Measurements from ENCODE around the gene ENTPD1.

ENTPD1 gene

DNA sequence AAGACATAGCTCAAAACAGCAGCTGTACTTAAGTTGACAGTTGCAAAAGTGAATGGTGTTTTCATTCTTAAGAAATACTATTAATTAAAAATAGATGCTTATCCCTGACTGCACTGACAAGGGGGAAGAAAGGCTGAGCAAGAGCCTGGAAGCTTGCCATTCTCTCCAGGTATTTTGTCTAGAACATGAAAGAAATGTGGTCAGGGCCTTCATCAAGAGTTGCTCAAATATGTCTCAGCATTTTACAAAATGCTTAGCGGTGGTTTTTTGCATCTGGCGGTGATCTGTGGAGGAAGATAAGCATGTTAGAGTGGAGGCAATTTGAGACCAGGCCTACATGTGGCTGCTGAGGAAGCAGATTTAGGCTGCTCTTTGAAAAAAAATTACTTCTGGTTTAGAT lies 105.4 kb downstream of the ENTPD1 start:
- Histone ChIP-seq H3K4me2 (ENCODE audit: low read length) (no peak overlapping the region), H2AFZ (ENCODE audit: low read depth, low read length) (no peak overlapping the region), H3K4me1 (ENCODE audit: low read length) (peaks cover 16% of the 10 kb centered on the region), H3K4me3 (ENCODE audit: low read length) (no peak overlapping the region), H3K79me2 (ENCODE audit: low read length) (no peaks in the 10 kb centered on the region), H3K9ac (ENCODE audit: low read length) (no peak overlapping the region), H3K27me3 (ENCODE audit: low read depth, low read length) (no peaks in the 10 kb centered on the region), H3K36me3 (replicated peaks; ENCODE audit: low read depth, low read length) (peaks cover 6% of the 10 kb centered on the region), H3K27ac (ENCODE audit: low read length) (no peak overlapping the region), H3K9me3 (ENCODE audit: insufficient read depth, low read length) (no peaks in the 10 kb centered on the region), H4K20me1 (ENCODE audit: insufficient read depth, low read length) (no peaks in the 10 kb centered on the region)
- TF ChIP-seq, protein P1, sequence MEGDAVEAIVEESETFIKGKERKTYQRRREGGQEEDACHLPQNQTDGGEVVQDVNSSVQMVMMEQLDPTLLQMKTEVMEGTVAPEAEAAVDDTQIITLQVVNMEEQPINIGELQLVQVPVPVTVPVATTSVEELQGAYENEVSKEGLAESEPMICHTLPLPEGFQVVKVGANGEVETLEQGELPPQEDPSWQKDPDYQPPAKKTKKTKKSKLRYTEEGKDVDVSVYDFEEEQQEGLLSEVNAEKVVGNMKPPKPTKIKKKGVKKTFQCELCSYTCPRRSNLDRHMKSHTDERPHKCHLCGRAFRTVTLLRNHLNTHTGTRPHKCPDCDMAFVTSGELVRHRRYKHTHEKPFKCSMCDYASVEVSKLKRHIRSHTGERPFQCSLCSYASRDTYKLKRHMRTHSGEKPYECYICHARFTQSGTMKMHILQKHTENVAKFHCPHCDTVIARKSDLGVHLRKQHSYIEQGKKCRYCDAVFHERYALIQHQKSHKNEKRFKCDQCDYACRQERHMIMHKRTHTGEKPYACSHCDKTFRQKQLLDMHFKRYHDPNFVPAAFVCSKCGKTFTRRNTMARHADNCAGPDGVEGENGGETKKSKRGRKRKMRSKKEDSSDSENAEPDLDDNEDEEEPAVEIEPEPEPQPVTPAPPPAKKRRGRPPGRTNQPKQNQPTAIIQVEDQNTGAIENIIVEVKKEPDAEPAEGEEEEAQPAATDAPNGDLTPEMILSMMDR (IDR thresholded peaks at IDR 0.05; ENCODE audit: low read depth, low read length) = no peak
- TF ChIP-seq EZH2phosphoT487 (IDR thresholded peaks at IDR 0.05; ENCODE audit: low read depth) = no peak

DNA sequence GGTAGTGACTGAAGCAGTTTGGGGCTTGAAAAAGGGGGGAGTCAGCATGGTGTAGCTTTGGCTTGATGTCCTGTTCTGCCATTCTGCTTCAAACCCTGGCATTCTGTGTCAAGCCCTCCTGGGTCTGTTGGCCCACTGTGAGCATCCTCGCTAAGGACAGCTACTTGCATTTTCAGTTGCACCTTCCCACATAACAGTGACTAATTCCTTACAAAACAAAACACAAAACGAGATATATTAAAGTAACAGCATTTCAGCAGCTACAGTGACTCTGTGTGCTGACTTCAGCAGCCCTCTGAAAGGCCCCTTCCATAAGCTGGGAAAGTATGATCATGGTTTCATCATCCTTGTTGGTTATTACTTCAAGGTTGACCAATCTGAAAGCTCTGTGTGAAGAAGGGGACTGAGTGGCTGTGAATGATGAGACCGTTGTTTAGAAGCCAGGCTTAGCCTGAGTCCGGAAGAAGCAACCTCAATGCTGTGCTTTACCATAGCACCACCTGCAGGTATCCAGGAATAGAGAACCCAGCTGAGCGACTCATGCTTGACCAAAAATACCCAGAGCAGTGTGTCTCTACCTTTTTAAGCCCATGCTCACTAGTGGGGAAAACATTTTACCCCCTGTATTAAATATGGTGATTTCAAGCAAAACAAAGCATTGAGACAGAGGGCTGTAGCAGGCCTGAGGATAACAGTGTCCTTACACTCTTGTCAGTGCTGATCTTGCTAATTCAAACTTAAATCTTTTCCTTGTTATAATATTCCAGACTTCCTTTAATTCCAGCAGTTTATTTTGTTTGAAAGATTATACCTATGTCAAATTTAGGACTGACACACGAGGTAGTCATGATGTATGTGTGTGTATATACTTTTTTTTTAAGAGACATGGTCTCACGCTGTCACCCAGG lies 109.2 kb downstream of the ENTPD1 start:
- Histone ChIP-seq H3K9ac (ENCODE audit: low read length) (no peak overlapping the region), H3K4me2 (ENCODE audit: low read length) (peak overlapping the region; percentile 11; the same call in 1 of the 2 replicates), H2AFZ (ENCODE audit: low read depth, low read length) (0 out of 2 replicates have a peak overlapping the region, but pooled peaks have one; percentile 25), H3K36me3 (replicated peaks; ENCODE audit: low read depth, low read length) (peaks cover 13% of the 10 kb centered on the region), H3K9me3 (ENCODE audit: insufficient read depth, low read length) (no peaks in the 10 kb centered on the region), H3K4me1 (ENCODE audit: low read length) (peaks cover 16% of the 10 kb centered on the region), H3K27ac (ENCODE audit: low read length) (no peak overlapping the region), H3K4me3 (ENCODE audit: low read length) (no peak overlapping the region), H4K20me1 (ENCODE audit: insufficient read depth, low read length) (no peaks in the 10 kb centered on the region), H3K79me2 (ENCODE audit: low read length) (no peaks in the 10 kb centered on the region), H3K27me3 (ENCODE audit: low read depth, low read length) (no peaks in the 10 kb centered on the region)
- TF ChIP-seq, protein P1 (IDR thresholded peaks at IDR 0.05; ENCODE audit: low read depth, low read length) = peak; percentile 71
- no peak for TF ChIP-seq EZH2phosphoT487 (IDR thresholded peaks at IDR 0.05; ENCODE audit: low read depth)

DNA sequence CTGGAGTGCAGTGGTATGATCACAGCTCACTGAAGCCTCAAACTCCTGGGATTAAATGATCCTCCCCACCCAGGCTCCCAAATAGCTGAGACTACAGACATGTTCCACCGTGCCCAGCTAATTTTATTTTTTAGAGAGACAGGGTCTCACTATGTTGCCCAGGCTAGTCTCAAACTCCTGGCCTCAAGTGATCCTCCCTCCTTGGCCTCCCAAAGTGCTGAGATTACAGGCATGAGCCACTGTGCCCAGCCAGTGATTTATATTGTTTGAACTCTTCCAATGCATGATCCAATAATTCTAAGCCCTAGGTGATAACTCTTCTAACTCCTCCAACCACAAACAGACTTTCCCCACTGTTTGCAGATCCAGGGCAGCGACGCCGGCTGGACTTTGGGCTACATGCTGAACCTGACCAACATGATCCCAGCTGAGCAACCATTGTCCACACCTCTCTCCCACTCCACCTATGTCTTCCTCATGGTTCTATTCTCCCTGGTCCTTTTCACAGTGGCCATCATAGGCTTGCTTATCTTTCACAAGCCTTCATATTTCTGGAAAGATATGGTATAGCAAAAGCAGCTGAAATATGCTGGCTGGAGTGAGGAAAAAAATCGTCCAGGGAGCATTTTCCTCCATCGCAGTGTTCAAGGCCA lies 110.0 kb downstream of the ENTPD1 start:
- H3K27me3 ChIP-seq (ENCODE audit: low read depth, low read length) = no peaks in the 10 kb centered on the region
- peaks cover 7% of the 10 kb centered on the region for H3K36me3 ChIP-seq (replicated peaks; ENCODE audit: low read depth, low read length)
- no peaks in the 10 kb centered on the region for H3K79me2 ChIP-seq (ENCODE audit: low read length)
- peaks cover 16% of the 10 kb centered on the region for H3K4me1 ChIP-seq (ENCODE audit: low read length)
- no peak overlapping the region for H3K9ac ChIP-seq (ENCODE audit: low read length)
- no peak for TF ChIP-seq EZH2phosphoT487 (IDR thresholded peaks at IDR 0.05; ENCODE audit: low read depth)
- TF ChIP-seq, protein P1 (IDR thresholded peaks at IDR 0.05; ENCODE audit: low read depth, low read length) = no peak
- H3K9me3 ChIP-seq (ENCODE audit: insufficient read depth, low read length) = no peaks in the 10 kb centered on the region
- H3K4me2 ChIP-seq (ENCODE audit: low read length) = no peak overlapping the region
- no peak overlapping the region for H3K4me3 ChIP-seq (ENCODE audit: low read length)
- no peak overlapping the region for H2AFZ ChIP-seq (ENCODE audit: low read depth, low read length)
- no peaks in the 10 kb centered on the region for H4K20me1 ChIP-seq (ENCODE audit: insufficient read depth, low read length)
- no peak overlapping the region for H3K27ac ChIP-seq (ENCODE audit: low read length)

DNA sequence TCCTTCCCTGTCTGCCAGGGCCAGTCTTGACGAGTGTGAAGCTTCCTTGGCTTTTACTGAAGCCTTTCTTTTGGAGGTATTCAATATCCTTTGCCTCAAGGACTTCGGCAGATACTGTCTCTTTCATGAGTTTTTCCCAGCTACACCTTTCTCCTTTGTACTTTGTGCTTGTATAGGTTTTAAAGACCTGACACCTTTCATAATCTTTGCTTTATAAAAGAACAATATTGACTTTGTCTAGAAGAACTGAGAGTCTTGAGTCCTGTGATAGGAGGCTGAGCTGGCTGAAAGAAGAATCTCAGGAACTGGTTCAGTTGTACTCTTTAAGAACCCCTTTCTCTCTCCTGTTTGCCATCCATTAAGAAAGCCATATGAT lies 110.5 kb downstream of the ENTPD1 start:
- Histone ChIP-seq H3K9me3 (ENCODE audit: insufficient read depth, low read length) (no peaks in the 10 kb centered on the region), H3K9ac (ENCODE audit: low read length) (no peak overlapping the region), H3K27me3 (ENCODE audit: low read depth, low read length) (no peaks in the 10 kb centered on the region), H3K4me2 (ENCODE audit: low read length) (no peak overlapping the region), H4K20me1 (ENCODE audit: insufficient read depth, low read length) (no peaks in the 10 kb centered on the region), H3K27ac (ENCODE audit: low read length) (no peak overlapping the region), H2AFZ (ENCODE audit: low read depth, low read length) (no peak overlapping the region), H3K36me3 (replicated peaks; ENCODE audit: low read depth, low read length) (peaks cover 8% of the 10 kb centered on the region), H3K4me3 (ENCODE audit: low read length) (no peak overlapping the region), H3K79me2 (ENCODE audit: low read length) (no peaks in the 10 kb centered on the region), H3K4me1 (ENCODE audit: low read length) (peaks cover 16% of the 10 kb centered on the region)
- TF ChIP-seq, protein P1 (IDR thresholded peaks at IDR 0.05; ENCODE audit: low read depth, low read length) = no peak
- no peak for TF ChIP-seq EZH2phosphoT487 (IDR thresholded peaks at IDR 0.05; ENCODE audit: low read depth)
